ENCODE results near the gene EPPIN.

Gene EPPIN

GRCh38 chr20:45523821-45524220 lies 23.4 kb downstream of the EPPIN start:
- Histone ChIP-seq H3K79me2 (ENCODE audit: insufficient read depth, low read length) (no peaks in the 10 kb centered on the region), H3K4me3 (ENCODE audit: insufficient read depth, low read length, poor library complexity, severe bottlenecking) (no peak overlapping the region), H2AFZ (ENCODE audit: low read depth, low read length, severe bottlenecking) (no peak overlapping the region), H3K9me2 (replicated peaks; ENCODE audit: insufficient read depth, low read length) (no peaks in the 10 kb centered on the region), H3F3A (ENCODE audit: insufficient read depth) (no peaks in the 10 kb centered on the region), H3K36me3 (ENCODE audit: low read length) (no peaks in the 10 kb centered on the region), H4K20me1 (ENCODE audit: low read depth, low read length) (no peaks in the 10 kb centered on the region), H3K27ac (ENCODE audit: low read depth, low read length) (no peak overlapping the region), H3K27me3 (ENCODE audit: low read length) (no peaks in the 10 kb centered on the region), H3K9ac (ENCODE audit: low read length) (no peak overlapping the region), H3K9me3 (ENCODE audit: insufficient read depth, low read length) (no peaks in the 10 kb centered on the region), H3K4me2 (ENCODE audit: low read depth, low read length, poor library complexity, severe bottlenecking) (no peak overlapping the region)
- TF ChIP-seq CTCF (IDR thresholded peaks at IDR 0.05; ENCODE audit: insufficient read depth, low read length, poor library complexity, severe bottlenecking): no peak
- no peak for TF ChIP-seq EZH2phosphoT487 (conservative IDR thresholded peaks at IDR 0.05; ENCODE audit: low read length)

- Histone ChIP-seq H3F3A (ENCODE audit: insufficient read depth) (no peaks in the 10 kb centered on the region), H3K9ac (ENCODE audit: low read length) (no peak overlapping the region), H4K20me1 (ENCODE audit: low read depth, low read length) (no peaks in the 10 kb centered on the region), H3K9me2 (replicated peaks; ENCODE audit: insufficient read depth, low read length) (no peaks in the 10 kb centered on the region), H3K27ac (ENCODE audit: low read depth, low read length) (no peak overlapping the region), H3K79me2 (ENCODE audit: insufficient read depth, low read length) (no peaks in the 10 kb centered on the region), H3K36me3 (ENCODE audit: low read length) (no peaks in the 10 kb centered on the region), H3K27me3 (ENCODE audit: low read length) (no peaks in the 10 kb centered on the region), H3K4me3 (ENCODE audit: insufficient read depth, low read length, poor library complexity, severe bottlenecking) (no peak overlapping the region), H3K9me3 (ENCODE audit: insufficient read depth, low read length) (no peaks in the 10 kb centered on the region), H2AFZ (ENCODE audit: low read depth, low read length, severe bottlenecking) (no peak overlapping the region), H3K4me2 (ENCODE audit: low read depth, low read length, poor library complexity, severe bottlenecking) (no peak overlapping the region)
- no peak for TF ChIP-seq EZH2phosphoT487 (conservative IDR thresholded peaks at IDR 0.05; ENCODE audit: low read length)
- TF ChIP-seq CTCF (IDR thresholded peaks at IDR 0.05; ENCODE audit: insufficient read depth, low read length, poor library complexity, severe bottlenecking): no peak
These were observed 28.9 kb downstream of the EPPIN start for GRCh38 chr20:45518282-45518681.

GRCh38 chr20:45515147-45515913 lies 31.9 kb downstream of the EPPIN start, which contains the start of gene SPINT3:
Gene SPINT3, minus strand, starts transcription at chr20:45515622. Its CDS starts 14 bp downstream, at chr20:45515608.
- Histone ChIP-seq H3K4me2 (ENCODE audit: low read depth, low read length, poor library complexity, severe bottlenecking) (no peak within 1 kb of the TSS), H3K4me3 (ENCODE audit: insufficient read depth, low read length, poor library complexity, severe bottlenecking) (no peak within 1 kb of the TSS), H2AFZ (ENCODE audit: low read depth, low read length, severe bottlenecking) (no peak within 1 kb of the TSS), H3K27me3 (ENCODE audit: low read length) (no peaks in the 10 kb centered on the region), H3F3A (ENCODE audit: insufficient read depth) (no peaks in the 10 kb centered on the region), H3K27ac (ENCODE audit: low read depth, low read length) (no peak within 1 kb of the TSS), H4K20me1 (ENCODE audit: low read depth, low read length) (no peaks in the 10 kb centered on the region), H3K9me3 (ENCODE audit: insufficient read depth, low read length) (no peaks in the 10 kb centered on the region), H3K36me3 (ENCODE audit: low read length) (no peaks in the 10 kb centered on the region), H3K9me2 (replicated peaks; ENCODE audit: insufficient read depth, low read length) (no peaks in the 10 kb centered on the region), H3K79me2 (ENCODE audit: insufficient read depth, low read length) (no peaks in the 10 kb centered on the region), H3K9ac (ENCODE audit: low read length) (no peak within 1 kb of the TSS)
- TF ChIP-seq EZH2phosphoT487 (conservative IDR thresholded peaks at IDR 0.05; ENCODE audit: low read length): no peak
- TF ChIP-seq CTCF (IDR thresholded peaks at IDR 0.05; ENCODE audit: insufficient read depth, low read length, poor library complexity, severe bottlenecking): no peak

Measured in SU-DHL-6 (cell line).